ENCODE results near the gene RAN.

Gene RAN

DNA sequence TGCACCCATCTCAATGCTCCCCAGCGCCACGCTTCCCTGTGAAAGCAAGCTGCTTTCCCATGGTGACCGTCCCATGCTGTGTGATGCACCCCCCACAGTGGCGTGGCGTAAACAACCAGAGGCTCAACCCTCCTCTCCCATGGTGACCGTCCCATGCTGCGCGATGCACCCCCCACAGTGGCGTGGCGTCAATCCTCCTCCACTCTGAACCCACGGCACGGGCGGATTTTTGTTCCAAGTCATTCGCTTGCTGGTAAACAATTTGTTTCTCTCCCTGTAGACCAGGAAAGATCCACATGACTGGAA, 41.7 kb upstream of the RAN start:
- no peak for DNase-seq (ENCODE audit: extremely low read depth, low read depth)
- TF ChIP-seq, protein P1, sequence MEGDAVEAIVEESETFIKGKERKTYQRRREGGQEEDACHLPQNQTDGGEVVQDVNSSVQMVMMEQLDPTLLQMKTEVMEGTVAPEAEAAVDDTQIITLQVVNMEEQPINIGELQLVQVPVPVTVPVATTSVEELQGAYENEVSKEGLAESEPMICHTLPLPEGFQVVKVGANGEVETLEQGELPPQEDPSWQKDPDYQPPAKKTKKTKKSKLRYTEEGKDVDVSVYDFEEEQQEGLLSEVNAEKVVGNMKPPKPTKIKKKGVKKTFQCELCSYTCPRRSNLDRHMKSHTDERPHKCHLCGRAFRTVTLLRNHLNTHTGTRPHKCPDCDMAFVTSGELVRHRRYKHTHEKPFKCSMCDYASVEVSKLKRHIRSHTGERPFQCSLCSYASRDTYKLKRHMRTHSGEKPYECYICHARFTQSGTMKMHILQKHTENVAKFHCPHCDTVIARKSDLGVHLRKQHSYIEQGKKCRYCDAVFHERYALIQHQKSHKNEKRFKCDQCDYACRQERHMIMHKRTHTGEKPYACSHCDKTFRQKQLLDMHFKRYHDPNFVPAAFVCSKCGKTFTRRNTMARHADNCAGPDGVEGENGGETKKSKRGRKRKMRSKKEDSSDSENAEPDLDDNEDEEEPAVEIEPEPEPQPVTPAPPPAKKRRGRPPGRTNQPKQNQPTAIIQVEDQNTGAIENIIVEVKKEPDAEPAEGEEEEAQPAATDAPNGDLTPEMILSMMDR (IDR thresholded peaks at IDR 0.05; ENCODE audit: low read depth, low read length), result no peak

DNA sequence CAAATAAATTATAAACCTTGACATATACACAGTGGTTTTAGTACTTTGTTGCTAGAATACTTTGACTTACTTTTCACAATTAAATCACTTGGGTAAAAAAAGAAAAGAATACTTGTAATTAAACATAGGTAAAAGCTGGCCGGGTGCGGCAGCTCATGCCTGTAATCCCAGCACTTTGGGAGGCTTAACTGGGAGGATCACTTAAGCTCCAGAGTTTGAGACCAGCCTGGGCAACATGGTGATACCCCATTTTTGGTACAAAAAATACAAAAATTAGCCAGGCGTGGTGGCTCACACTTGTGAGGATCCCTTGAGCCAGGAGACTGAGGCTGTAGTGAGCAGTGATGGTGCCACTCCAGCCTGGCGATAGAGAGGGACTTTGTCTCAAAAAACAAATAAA, 40.6 kb upstream of the RAN start:
- DNase-seq (ENCODE audit: extremely low read depth, low read depth), result no peak
- TF ChIP-seq, protein P1 (IDR thresholded peaks at IDR 0.05; ENCODE audit: low read depth, low read length), result no peak

DNA sequence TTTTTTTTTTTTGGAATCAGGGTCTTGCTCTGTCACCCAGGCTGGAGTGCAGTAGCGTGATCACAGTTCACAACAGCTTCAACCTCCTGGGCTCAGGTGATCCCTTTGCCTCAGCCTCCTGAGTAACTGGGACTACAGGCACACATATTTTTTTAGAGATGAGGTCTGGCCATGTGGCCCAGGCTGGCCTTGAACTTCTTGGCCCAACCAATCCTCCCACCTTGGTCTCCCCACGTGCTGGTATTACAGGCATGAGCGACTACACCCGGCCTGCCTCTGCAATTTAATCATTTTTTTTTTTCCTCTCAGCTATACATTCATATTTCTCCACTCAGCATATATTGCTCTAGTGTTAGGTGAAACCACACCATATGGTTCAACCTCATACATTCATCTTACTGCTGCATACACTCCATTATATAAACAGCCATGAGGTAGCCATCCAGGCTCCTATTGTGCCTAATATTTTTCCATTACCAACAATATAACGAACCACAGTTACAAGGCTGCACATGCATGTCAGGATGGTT, 39.9 kb upstream of the RAN start:
- TF ChIP-seq, protein P1 (IDR thresholded peaks at IDR 0.05; ENCODE audit: low read depth, low read length), result no peak
- DNase-seq (ENCODE audit: extremely low read depth, low read depth), result no peak

DNA sequence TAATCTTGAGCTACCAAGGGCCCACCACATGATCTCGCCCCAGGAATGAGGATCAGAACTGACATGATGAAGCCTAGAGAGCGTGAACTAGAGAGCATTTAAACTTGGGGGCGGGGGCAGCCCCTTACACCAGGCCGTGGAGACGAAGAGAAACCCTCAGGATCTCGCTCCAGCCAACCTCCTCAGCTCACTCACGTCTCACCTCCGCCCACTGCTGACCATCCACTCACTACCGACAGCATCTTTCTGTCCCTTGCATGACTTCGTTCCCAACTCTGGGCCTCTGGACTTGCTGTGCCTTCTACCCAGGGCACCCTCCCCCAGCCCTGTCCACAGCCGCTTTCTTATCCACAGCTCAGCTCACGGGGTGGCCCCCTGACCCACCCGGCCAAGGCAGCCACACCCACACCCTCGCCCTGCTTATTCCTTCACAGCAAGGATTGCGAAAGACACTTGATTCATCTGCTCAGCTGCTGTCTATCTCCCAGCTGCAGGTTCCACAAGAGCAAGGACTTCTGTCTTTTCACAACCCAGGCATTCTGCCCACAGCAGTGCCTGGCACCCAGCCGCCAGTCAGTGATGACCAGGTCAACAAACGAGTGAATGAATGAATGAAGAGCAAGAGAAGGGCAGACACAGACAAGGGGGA, 39.2 kb upstream of the RAN start:
- TF ChIP-seq, protein P1 (IDR thresholded peaks at IDR 0.05; ENCODE audit: low read depth, low read length), result no peak
- DNase-seq (ENCODE audit: extremely low read depth, low read depth), result no peak

DNA sequence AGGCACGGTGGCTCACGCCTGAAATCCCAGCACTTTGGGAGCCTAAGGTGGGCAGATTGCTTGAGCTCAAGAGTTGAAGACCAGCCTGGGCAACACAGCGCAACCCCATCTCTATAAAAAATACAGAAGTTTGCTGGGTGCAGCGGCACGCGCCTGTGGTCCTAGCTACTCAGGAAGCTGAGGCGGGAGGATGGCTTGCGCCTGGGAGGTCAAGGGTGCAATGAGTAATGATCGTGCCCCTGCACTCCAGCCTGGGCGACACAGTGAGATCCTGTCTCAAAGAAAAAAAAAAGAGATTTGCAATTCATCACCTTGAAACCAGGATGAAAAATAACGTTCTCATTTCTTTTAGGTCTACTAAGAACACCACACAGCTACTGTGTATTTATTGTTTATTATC, 36.9 kb upstream of the RAN start:
- TF ChIP-seq, protein P1 (IDR thresholded peaks at IDR 0.05; ENCODE audit: low read depth, low read length), result no peak

DNA sequence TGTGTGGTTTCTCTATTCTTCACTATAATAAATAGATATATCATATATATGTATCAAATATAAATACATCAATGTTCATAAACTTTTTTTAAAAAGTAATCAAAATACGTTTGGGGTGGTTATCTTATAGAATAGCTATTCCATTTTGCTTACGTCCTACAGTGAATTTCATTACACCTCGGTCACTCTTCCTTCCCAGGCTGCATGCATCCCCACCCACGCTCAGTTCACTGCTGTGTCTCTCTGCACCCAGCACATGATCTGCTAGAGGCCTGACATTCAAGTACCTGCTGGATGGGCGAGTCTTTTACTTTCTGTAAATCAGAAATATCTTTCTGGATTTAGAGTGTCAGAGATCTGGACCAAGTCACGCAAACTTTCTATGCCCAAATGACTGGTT, 36.4 kb upstream of the RAN start:
- no peak for DNase-seq (ENCODE audit: extremely low read depth, low read depth)
- TF ChIP-seq, protein P1 (IDR thresholded peaks at IDR 0.05; ENCODE audit: low read depth, low read length), result no peak

More for the DNA sequence above, 36.9 kb upstream of the RAN start:
- no peak for DNase-seq (ENCODE audit: extremely low read depth, low read depth)

DNA sequence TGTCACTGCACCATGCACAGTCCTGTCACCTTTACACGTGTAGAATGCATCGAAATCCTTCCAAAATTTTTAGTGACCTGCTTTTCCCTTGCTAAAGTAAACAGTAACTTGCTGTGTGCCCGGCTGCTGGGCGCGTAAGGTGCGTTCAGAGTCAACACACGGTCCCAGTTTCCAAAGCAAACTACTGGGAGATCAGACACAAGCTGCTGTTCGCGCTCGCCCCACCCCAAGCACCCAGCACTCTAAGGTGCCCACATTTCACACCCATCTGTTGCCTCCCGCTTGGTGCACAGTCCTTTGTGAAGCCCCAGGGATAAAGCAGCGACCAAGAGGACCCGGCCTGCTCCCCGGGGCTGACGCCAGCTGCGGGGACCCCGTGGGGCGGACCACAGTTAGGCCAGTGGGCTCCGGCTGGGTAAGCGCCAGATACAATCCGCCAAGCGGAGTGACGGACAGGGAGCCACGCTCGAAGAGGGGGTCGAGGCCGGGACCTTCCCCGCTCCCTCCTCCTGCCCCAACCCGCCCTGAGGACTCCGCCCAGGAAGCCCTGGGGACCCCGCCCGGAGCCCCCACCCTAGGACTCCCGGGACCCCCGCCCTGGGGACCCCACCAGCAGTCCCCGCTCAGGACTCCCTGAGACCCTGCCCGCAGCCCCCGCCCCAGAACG, 33.4 kb upstream of the RAN start:
- DNase-seq (ENCODE audit: extremely low read depth, low read depth), result no peak
- TF ChIP-seq, protein P1 (IDR thresholded peaks at IDR 0.05; ENCODE audit: low read depth, low read length), result no peak

All from AG09319 (cell line).